ENCODE data around the gene CDC25B. TPM values are rescaled to one million over a fixed set of nuclear protein-coding genes. Genes with fewer than 3 reads are reported as not detected.
A peak's percentile ranks its signal among the peaks of the same experiment; 100 is the strongest.

The CDC25B gene
- total and polyA plus RNA-seq, 2 of the 13 experiments (the other 11 are each of a cell fraction or from before 2014, with no cell fraction given), result 14.5 to 19.4 TPM

- TF ChIP-seq, protein P1, sequence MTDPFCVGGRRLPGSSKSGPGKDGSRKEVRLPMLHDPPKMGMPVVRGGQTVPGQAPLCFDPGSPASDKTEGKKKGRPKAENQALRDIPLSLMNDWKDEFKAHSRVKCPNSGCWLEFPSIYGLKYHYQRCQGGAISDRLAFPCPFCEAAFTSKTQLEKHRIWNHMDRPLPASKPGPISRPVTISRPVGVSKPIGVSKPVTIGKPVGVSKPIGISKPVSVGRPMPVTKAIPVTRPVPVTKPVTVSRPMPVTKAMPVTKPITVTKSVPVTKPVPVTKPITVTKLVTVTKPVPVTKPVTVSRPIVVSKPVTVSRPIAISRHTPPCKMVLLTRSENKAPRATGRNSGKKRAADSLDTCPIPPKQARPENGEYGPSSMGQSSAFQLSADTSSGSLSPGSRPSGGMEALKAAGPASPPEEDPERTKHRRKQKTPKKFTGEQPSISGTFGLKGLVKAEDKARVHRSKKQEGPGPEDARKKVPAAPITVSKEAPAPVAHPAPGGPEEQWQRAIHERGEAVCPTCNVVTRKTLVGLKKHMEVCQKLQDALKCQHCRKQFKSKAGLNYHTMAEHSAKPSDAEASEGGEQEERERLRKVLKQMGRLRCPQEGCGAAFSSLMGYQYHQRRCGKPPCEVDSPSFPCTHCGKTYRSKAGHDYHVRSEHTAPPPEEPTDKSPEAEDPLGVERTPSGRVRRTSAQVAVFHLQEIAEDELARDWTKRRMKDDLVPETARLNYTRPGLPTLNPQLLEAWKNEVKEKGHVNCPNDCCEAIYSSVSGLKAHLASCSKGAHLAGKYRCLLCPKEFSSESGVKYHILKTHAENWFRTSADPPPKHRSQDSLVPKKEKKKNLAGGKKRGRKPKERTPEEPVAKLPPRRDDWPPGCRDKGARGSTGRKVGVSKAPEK (CRISPR knock-in tag; IDR thresholded peaks at IDR 0.05; ENCODE audit: borderline replicate concordance), result peak; percentile 79; the same call in 1 of the 2 replicates
- TF ChIP-seq CREB1 (IDR thresholded peaks at IDR 0.05) (0 out of 2 replicates have a peak, but pooled peaks have one; percentile 4), CREB1 (CRISPR knock-in tag; IDR thresholded peaks at IDR 0.05) (no peak), CHCHD3 (CRISPR knock-in tag; IDR thresholded peaks at IDR 0.05) (peak; percentile 81; the same call in 1 of the 2 replicates), HOXA9 (CRISPR knock-in tag; IDR thresholded peaks at IDR 0.05; ENCODE audit: borderline replicate concordance) (peak; percentile 93), NCOA1 (CRISPR knock-in tag; IDR thresholded peaks at IDR 0.05) (no peak), KAT8 (CRISPR knock-in tag; IDR thresholded peaks at IDR 0.05) (peak; percentile 92), TCF12 (IDR thresholded peaks at IDR 0.05) (no peak), TCF12 (CRISPR knock-in tag; IDR thresholded peaks at IDR 0.05) (no peak), KLF11 (CRISPR knock-in tag; IDR thresholded peaks at IDR 0.05) (peak; percentile 97; the same call in 1 of the 2 replicates), ZZZ3 (CRISPR knock-in tag; IDR thresholded peaks at IDR 0.05; ENCODE audit: borderline replicate concordance) (peak; percentile 95; the same call in 1 of the 2 replicates), RFXANK (CRISPR knock-in tag; IDR thresholded peaks at IDR 0.05) (0 out of 2 replicates have a peak, but pooled peaks have one; percentile 34), KDM1A (CRISPR knock-in tag; IDR thresholded peaks at IDR 0.05) (0 out of 2 replicates have a peak, but pooled peaks have one; percentile 41), ZNF101 (CRISPR knock-in tag; IDR thresholded peaks at IDR 0.05; ENCODE audit: borderline replicate concordance, low read depth) (no peak), ZNF572 (CRISPR knock-in tag; IDR thresholded peaks at IDR 0.05) (peak; percentile 97), IRF2 (CRISPR knock-in tag; IDR thresholded peaks at IDR 0.05) (peak; percentile 88), AGO1 (IDR thresholded peaks at IDR 0.05; ENCODE audit: low read depth, low read length, poor library complexity, severe bottlenecking) (no peak), HMGA1 (CRISPR knock-in tag; conservative IDR thresholded peaks at IDR 0.05) (no peak), GTF2F1 (IDR thresholded peaks at IDR 0.05; ENCODE audit: low read length) (no peak)
- TF ChIP-seq, protein P2, sequence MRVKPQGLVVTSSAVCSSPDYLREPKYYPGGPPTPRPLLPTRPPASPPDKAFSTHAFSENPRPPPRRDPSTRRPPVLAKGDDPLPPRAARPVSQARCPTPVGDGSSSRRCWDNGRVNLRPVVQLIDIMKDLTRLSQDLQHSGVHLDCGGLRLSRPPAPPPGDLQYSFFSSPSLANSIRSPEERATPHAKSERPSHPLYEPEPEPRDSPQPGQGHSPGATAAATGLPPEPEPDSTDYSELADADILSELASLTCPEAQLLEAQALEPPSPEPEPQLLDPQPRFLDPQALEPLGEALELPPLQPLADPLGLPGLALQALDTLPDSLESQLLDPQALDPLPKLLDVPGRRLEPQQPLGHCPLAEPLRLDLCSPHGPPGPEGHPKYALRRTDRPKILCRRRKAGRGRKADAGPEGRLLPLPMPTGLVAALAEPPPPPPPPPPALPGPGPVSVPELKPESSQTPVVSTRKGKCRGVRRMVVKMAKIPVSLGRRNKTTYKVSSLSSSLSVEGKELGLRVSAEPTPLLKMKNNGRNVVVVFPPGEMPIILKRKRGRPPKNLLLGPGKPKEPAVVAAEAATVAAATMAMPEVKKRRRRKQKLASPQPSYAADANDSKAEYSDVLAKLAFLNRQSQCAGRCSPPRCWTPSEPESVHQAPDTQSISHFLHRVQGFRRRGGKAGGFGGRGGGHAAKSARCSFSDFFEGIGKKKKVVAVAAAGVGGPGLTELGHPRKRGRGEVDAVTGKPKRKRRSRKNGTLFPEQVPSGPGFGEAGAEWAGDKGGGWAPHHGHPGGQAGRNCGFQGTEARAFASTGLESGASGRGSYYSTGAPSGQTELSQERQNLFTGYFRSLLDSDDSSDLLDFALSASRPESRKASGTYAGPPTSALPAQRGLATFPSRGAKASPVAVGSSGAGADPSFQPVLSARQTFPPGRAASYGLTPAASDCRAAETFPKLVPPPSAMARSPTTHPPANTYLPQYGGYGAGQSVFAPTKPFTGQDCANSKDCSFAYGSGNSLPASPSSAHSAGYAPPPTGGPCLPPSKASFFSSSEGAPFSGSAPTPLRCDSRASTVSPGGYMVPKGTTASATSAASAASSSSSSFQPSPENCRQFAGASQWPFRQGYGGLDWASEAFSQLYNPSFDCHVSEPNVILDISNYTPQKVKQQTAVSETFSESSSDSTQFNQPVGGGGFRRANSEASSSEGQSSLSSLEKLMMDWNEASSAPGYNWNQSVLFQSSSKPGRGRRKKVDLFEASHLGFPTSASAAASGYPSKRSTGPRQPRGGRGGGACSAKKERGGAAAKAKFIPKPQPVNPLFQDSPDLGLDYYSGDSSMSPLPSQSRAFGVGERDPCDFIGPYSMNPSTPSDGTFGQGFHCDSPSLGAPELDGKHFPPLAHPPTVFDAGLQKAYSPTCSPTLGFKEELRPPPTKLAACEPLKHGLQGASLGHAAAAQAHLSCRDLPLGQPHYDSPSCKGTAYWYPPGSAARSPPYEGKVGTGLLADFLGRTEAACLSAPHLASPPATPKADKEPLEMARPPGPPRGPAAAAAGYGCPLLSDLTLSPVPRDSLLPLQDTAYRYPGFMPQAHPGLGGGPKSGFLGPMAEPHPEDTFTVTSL (CRISPR knock-in tag; IDR thresholded peaks at IDR 0.05; ENCODE audit: borderline replicate concordance), result peak; percentile 82
- TF ChIP-seq, protein P3, sequence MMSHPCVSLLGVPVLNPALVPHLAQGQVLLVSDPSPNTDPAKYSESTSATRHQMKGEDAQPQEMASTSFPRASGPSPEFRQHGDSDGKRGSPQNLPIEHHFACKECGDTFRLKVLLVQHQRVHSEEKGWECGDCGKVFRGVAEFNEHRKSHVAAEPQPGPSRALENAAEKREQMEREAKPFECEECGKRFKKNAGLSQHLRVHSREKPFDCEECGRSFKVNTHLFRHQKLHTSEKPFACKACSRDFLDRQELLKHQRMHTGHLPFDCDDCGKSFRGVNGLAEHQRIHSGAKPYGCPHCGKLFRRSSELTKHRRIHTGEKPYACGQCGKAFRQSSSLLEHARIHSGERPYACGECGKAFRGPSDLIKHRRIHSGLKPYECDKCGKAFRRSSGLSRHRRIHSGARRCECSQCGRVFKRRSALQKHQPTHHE (CRISPR knock-in tag; IDR thresholded peaks at IDR 0.05; ENCODE audit: borderline replicate concordance), result peak; percentile 86; the same call in 1 of the 2 replicates
Observed at GRCh38 chr20:3811467-3812258, 15.6 kb downstream of the CDC25B start (continued).

Data from HepG2 (cell line).